ENCODE results near the gene MSMP. TPM values are rescaled to one million over a fixed set of nuclear protein-coding genes. Genes with fewer than 3 reads are reported as not detected.

The MSMP gene
- total RNA-seq, 1 donor from 2014 or later = not detected

- intact Hi-C loops (cut with DNase I) = no loop called here
- no peak for ATAC-seq
- no peak for DNase-seq (ENCODE audit: missing footprints)
These were observed 21.9 kb upstream of the MSMP start for GRCh38 chr9:35776018-35776417.

- DNase-seq (ENCODE audit: missing footprints) (no peak), ATAC-seq (peak; percentile 64)
- intact Hi-C loops (cut with DNase I) = no loop called here
These were observed 21.0 kb upstream of the MSMP start for GRCh38 chr9:35774907-35775635.

- DNase-seq (ENCODE audit: missing footprints) (no peak), ATAC-seq (no peak)
- intact Hi-C loops (cut with DNase I) = no loop called here
These were observed 17.9 kb upstream of the MSMP start for GRCh38 chr9:35771943-35772342.

- intact Hi-C loops (cut with DNase I) = no loop called here
- ATAC-seq (no peak), DNase-seq (ENCODE audit: missing footprints) (no peak)
These were observed 17.5 kb upstream of the MSMP start for GRCh38 chr9:35771534-35771933.

GRCh38 chr9:35771075-35771433, 17.0 kb upstream of the MSMP start:
- ATAC-seq = peak; percentile 87
- DNase-seq (ENCODE audit: missing footprints) = no peak
- intact Hi-C loops (cut with DNase I) = no loop called here

- intact Hi-C loops (cut with DNase I) = no loop called here
- DNase-seq (ENCODE audit: missing footprints) (no peak), ATAC-seq (no peak)
These were observed 15.7 kb upstream of the MSMP start for GRCh38 chr9:35769763-35770162.

GRCh38 chr9:35767458-35767857, 13.4 kb upstream of the MSMP start:
- DNase-seq (ENCODE audit: missing footprints) (no peak), ATAC-seq (no peak)
- intact Hi-C loops (cut with DNase I) = no loop called here

GRCh38 chr9:35766997-35767396, 12.9 kb upstream of the MSMP start:
- DNase-seq (ENCODE audit: missing footprints) (no peak), ATAC-seq (no peak)
- intact Hi-C loops (cut with DNase I) = no loop called here

GRCh38 chr9:35763803-35764202, 9.7 kb upstream of the MSMP start:
- DNase-seq (ENCODE audit: missing footprints) (no peak), ATAC-seq (no peak)
- intact Hi-C loops (cut with DNase I) = no loop called here

- intact Hi-C loops (cut with DNase I) = no loop called here
- no peak for ATAC-seq
These were observed 9.1 kb upstream of the MSMP start for GRCh38 chr9:35763181-35763580.

GRCh38 chr9:35760651-35761050, 6.6 kb upstream of the MSMP start:
- ATAC-seq (no peak), DNase-seq (ENCODE audit: missing footprints) (no peak)
- intact Hi-C loops (cut with DNase I) = no loop called here

More at GRCh38 chr9:35763181-35763580, 9.1 kb upstream of the MSMP start:
- DNase-seq (ENCODE audit: missing footprints) = no peak

- intact Hi-C loops (cut with DNase I) = no loop called here
- DNase-seq (ENCODE audit: missing footprints) (no peak), ATAC-seq (no peak)
These were observed 5.7 kb upstream of the MSMP start for GRCh38 chr9:35759795-35760194.

GRCh38 chr9:35758475-35759050, 4.5 kb upstream of the MSMP start:
- intact Hi-C loops (cut with DNase I) = no loop called here
- DNase-seq (ENCODE audit: missing footprints) = no peak
- peak; percentile 4 for ATAC-seq

- intact Hi-C loops (cut with DNase I) = no loop called here
- DNase-seq (ENCODE audit: missing footprints) (no peak), ATAC-seq (no peak)
These were observed 3.8 kb upstream of the MSMP start for GRCh38 chr9:35757892-35758275.

- ATAC-seq (peak; percentile 58), DNase-seq (ENCODE audit: missing footprints) (no peak)
- intact Hi-C loops (cut with DNase I) = no loop called here
These were observed 3.3 kb upstream of the MSMP start for GRCh38 chr9:35757226-35757891.

- DNase-seq (ENCODE audit: missing footprints) (peak; percentile 83), ATAC-seq (peak; percentile 60)
- intact Hi-C loops (cut with DNase I) = no loop called here
These were observed 2.5 kb upstream of the MSMP start for GRCh38 chr9:35756275-35757225.

- DNase-seq (ENCODE audit: missing footprints) = no peak
- no peak for ATAC-seq
- intact Hi-C loops (cut with DNase I) = no loop called here
These were observed 995 bp upstream of the MSMP start for GRCh38 chr9:35755071-35755470.

- DNase-seq (ENCODE audit: missing footprints) (no peak), ATAC-seq (no peak)
- intact Hi-C loops (cut with DNase I) = no loop called here
These were observed 610 bp downstream of the MSMP start for GRCh38 chr9:35753466-35753865.

GRCh38 chr9:35750256-35750531, 3.9 kb downstream of the MSMP start:
- intact Hi-C loops (cut with DNase I) = no loop called here
- no peak for ATAC-seq
- no peak for DNase-seq (ENCODE audit: missing footprints)
